Activated CD4-positive, alpha-beta T cell treated with anti-CD3 and anti-CD28 coated beads, Interleukin-2, amount 50 U/mL, for 24 hours (primary cell): ENCODE measurements around the gene STIM2.
"Not testable (repeated sequence)": the region's sequence is repeated elsewhere in the genome, so short reads cannot be mapped to it uniquely, and the experiment has no call there.

Experiments used
- DNase-seq, 2 donors: peaks; one replicate each; pipeline ENCODE4 v3.0.0-alpha.2; 2020; ENCODE audit warnings: low read depth in 1 of 2, low spot score in 1 of 2

The STIM2 gene

GRCh38 chr4:27023366-27023765, 162.7 kb downstream of the STIM2 start:
- no peak for DNase-seq

GRCh38 chr4:27024805-27025204, 164.2 kb downstream of the STIM2 start:
- DNase-seq, result no peak

- DNase-seq, result no peak
Measured at GRCh38 chr4:27027428-27027827, 166.8 kb downstream of the STIM2 start.

DNA sequence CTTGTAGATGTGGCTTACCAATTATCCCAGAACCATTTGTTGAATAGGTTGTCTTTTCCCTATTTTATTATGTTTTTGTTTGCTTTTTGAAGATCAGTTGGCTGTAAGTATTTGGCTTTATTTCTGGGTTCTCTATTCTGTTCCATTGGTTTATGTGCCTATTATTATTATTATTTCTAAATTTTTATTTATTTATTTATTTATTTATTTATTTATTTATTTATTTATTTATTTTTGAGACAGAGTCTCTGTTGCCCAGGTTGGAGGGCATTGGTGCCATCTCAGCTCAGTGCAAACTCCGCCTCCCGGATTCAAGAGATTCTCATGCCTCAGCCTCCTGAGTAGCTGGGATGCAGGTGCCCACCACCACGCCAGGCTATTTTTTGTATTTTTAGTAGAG, 174.5 kb downstream of the STIM2 start:
- DNase-seq, result not testable (repeated sequence)

DNA sequence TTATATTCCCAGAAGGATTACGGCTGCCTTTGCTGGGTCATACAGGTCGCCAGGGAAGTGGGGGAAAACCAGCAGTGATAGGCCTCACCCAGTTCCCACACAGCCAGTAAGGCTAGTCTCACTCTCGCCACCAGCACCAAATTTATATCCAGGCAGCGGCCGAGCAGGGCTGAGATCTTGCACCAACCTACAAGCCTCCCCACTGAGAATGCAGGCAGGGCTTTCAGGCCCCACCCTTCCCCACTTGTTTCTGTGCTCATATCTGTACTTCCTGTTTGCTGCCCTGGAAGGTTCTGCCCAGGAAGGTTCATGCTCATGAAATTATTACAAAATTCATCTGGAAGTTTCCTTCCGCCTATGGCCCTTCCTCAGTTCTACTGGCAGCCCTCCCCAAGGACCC, 179.7 kb downstream of the STIM2 start:
- DNase-seq, result no peak

DNA sequence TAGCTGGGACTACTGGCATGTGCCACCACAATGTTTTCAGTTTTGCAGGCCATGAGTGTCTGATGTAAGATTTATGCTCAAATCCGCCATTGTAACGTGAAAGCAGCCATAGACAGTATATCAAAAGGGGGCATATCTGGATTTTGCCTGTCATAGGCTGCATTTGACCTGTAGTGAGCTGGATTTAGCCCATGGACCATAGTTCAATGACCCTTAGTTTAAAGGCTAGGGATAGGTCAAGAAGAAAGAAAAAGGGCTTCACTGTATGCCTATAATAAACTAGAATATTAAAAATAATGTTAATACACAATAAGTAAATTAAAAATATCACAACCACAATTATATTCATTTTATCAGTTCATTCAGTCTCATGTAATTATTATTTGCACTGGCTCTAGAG, 181.8 kb downstream of the STIM2 start:
- DNase-seq, result no peak

DNA sequence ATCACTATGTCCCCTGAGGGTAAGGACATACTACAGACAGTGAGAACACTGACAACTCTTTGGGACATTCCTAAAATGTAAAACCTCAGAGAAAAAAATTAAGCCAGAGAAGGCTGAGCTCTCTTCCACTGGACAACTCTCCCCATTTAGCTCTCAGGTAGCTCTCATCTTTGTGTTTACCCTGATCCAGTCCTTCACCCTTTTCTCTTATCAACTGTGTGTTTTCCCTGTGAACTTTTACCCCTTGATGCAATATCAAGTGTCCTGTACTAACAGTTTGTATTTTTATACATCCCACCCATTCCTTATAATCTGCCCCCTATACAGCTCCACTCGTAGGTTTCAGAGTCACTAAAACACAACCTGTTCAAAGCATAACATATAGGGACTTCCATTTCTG, 182.6 kb downstream of the STIM2 start:
- no peak for DNase-seq

- DNase-seq, result no peak
Measured at GRCh38 chr4:27046851-27047250, 186.2 kb downstream of the STIM2 start.

DNA sequence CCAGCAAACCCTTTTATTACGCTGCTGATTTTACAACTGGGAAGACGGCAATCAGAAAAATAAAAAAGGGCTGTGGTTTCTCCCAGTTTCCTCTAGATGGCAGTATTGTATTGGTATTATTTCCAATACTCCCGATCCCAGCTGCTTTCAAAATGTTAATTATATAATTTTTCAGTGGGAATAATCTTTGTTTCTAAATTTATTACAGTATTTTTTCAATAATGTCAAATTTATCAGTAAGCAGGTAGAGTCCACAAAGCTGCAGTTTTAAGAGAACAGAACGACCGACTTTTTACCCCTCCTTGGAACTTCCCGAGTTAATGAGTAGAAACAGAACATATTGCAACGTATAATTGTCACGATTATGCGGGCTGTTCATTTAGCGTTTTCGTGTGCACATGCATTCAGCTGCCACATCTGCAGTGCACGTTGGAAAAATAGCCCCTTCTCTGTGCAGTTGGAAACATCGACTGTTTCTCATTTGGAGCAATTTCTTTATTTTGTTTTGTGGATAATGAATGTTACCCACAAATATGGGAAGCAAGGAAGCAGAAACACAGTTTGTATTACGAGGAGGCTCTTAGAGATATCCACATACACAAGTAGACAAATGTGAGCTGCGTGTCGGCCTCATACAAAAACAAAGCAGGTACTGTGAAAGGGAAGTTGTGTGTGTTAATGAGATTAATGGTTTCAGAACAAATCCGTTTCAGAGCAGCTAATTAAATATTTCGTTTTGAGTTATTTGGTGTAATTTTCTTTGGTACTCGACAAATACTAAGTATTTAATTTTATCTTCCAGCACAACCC, 188.0 kb downstream of the STIM2 start:
- DNase-seq, result no peak

DNA sequence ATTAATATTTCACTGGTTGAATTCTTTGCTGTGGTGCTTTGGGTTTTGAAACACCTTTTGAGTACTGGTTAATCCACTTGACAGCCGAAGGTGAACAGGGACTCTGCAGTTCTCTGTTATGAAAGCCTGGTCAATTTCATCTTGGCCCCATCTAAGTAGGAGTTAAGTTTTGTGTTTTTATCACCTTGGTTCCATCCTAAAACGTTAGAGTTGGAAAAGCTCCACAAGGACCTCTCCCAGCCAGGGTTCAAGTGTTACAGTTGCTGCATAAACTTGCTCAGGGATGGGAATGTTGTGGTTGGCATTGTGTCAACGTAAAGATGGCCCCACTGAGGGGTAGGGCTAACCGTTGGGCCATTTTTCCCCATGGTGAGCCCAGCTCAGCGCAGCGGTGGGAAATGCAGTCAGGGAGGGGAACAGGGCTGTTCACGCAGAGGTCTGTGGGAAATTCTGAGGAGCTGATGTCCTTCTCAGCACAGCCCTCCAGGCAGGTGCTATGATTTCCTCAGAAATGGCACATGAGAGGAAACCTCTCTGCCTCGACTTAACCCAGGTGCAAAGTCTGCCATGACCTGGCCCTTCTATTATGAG, 188.7 kb downstream of the STIM2 start:
- no peak for DNase-seq

- DNase-seq, result no peak
Measured at GRCh38 chr4:27050731-27051130, 190.1 kb downstream of the STIM2 start.

GRCh38 chr4:27055221-27055760, 194.7 kb downstream of the STIM2 start:
- DNase-seq, result no peak

- DNase-seq, result no peak
Measured at GRCh38 chr4:27056281-27056680, 195.6 kb downstream of the STIM2 start.

- no peak for DNase-seq
Measured at GRCh38 chr4:27057053-27057452, 196.4 kb downstream of the STIM2 start.

- no peak for DNase-seq
Measured at GRCh38 chr4:27057662-27058061, 197.0 kb downstream of the STIM2 start.

- no peak for DNase-seq
Measured at GRCh38 chr4:27058819-27059406, 198.3 kb downstream of the STIM2 start.

GRCh38 chr4:27059446-27059845, 198.8 kb downstream of the STIM2 start:
- no peak for DNase-seq

- no peak for DNase-seq
Measured at GRCh38 chr4:27062256-27062655, 201.6 kb downstream of the STIM2 start.

DNA sequence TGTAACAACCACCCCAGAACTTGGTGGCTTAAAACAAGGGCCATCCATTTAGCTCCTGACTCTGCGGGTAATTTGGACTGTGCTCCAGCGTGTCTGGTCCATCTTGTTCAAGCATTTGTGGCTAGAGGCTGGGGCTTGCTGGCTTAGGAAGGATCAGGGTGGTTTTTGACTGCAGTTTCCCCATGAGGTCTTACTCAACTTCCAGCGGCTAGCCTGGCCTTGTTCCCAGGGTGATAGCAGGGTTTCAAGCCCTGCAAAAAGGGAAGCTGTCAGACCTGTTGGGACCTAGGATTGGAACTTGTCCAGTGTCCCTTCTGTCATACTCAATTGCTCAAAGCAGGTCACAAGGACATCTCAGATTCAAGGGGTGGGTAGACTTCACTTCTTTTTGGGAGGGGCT, 205.9 kb downstream of the STIM2 start:
- no peak for DNase-seq

DNA sequence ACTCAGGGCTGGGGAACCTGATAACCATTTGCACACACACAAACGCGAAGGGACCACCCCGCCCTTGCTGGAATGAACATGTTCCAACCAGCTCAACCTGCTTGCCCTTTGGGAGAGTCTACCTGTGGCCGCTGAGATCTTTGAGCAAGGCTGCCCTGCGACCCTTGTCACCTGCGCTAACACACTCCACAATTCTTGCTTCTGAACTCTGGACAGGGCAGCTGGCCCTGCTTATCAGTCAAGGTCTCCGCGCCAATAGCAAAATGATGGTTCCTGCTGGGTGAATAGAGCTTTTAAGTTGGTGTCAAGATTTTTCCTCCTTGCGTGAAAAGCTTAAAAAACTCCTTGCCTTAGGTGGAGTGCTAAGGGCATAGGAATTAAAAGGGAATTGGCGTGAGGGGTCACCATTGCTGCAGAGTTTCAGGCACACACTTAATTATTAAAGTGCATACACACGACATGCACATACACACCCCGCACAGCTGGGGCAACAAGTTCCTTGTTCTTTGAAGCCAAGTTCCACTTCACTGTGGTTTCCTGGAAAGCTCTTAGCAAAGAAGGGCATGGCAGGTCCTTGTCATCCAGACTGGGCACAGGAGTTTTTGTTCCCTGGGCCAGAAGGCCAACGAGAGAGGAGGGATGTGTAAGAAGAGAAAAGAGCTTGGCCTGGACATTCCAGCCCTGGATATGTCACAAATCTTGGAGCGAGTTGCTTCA, 207.7 kb downstream of the STIM2 start:
- no peak for DNase-seq
